NB4 (cell line): ENCODE data around the gene GJD3.

ENCODE experiments used
- POLR2A ChIP-seq: IDR thresholded peaks from 2 replicates; pipeline ENCODE4 v1.6.1; 2011; ENCODE audit warnings: mild to moderate bottlenecking; ENCODE audit not compliant: insufficient read length; ENCODE audit errors: extremely low read depth
- TF ChIP-seq, protein P1 (sequence below): IDR thresholded peaks from one replicate; pipeline ENCODE4 v1.5.1; 2012; ENCODE audit warnings: low read depth, low read length
- TF ChIP-seq, protein P2 (sequence below): IDR thresholded peaks from 2 replicates; pipeline ENCODE4 v1.6.1; 2011; ENCODE audit warnings: low read depth, low read length

DNA sequence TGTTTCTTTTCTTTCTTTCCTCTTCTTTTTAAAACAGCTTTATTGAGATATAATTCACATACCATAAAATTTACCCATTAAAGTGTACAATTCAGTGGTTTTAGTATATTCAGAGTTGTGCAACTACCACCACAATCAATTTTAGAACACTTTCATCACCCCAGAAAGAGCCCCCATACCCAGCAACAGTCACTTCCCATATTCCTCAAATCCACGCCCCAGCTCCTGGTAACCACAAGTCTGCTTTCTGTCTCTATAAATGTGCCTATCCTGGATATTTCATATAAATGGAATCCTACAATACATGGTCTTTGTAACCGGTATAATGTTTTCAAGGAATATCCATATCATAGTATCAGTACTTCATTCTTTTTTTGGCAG is 36.2 kb downstream of the GJD3 start:
- TF ChIP-seq, protein P1, sequence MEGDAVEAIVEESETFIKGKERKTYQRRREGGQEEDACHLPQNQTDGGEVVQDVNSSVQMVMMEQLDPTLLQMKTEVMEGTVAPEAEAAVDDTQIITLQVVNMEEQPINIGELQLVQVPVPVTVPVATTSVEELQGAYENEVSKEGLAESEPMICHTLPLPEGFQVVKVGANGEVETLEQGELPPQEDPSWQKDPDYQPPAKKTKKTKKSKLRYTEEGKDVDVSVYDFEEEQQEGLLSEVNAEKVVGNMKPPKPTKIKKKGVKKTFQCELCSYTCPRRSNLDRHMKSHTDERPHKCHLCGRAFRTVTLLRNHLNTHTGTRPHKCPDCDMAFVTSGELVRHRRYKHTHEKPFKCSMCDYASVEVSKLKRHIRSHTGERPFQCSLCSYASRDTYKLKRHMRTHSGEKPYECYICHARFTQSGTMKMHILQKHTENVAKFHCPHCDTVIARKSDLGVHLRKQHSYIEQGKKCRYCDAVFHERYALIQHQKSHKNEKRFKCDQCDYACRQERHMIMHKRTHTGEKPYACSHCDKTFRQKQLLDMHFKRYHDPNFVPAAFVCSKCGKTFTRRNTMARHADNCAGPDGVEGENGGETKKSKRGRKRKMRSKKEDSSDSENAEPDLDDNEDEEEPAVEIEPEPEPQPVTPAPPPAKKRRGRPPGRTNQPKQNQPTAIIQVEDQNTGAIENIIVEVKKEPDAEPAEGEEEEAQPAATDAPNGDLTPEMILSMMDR: no peak
- TF ChIP-seq POLR2A: no peak
- TF ChIP-seq, protein P2, sequence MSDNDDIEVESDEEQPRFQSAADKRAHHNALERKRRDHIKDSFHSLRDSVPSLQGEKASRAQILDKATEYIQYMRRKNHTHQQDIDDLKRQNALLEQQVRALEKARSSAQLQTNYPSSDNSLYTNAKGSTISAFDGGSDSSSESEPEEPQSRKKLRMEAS: no peak
